Esophagus muscularis mucosa (tissue), 4 donors: ENCODE measurements around the gene FHOD1. TPM values are rescaled to one million over a fixed set of nuclear protein-coding genes. Genes with fewer than 3 reads are reported as not detected.

ENCODE experiments used
- DNase-seq: peaks from one replicate; pipeline ENCODE4 v3.0.0-alpha.2; 2017; ENCODE audit errors: extremely low spot score
- H3K27ac ChIP-seq, 4 donors: fragments of 200-600 bp; sonication (generic); replicated peaks in 1 of 4; 1 replicate in 3 of 4; 2 replicates in 1 of 4; pipeline ENCODE4 v1.5.1; 2016 to 2019; ENCODE audit warnings: mild to moderate bottlenecking in 1 of 4
- H3K27me3 ChIP-seq, 4 donors: fragments of 200-600 bp; sonication (generic); one replicate each; pipeline versions ENCODE4 v1.5.1 to v1.6.0; 2016 to 2019
- H3K36me3 ChIP-seq, 4 donors: fragments of 200-600 bp; sonication (generic); one replicate each; pipeline ENCODE4 v1.5.1; 2016 to 2019
- H3K4me1 ChIP-seq, 4 donors: fragments of 200-600 bp; sonication (generic); one replicate each; pipeline ENCODE4 v1.5.1; 2016 to 2019
- H3K4me3 ChIP-seq, 4 donors: fragments of 200-600 bp; sonication (generic); 1 replicate in 2 of 4; 2 replicates in 2 of 4; pipeline ENCODE4 v1.5.1; 2016 to 2019; ENCODE audit warnings: mild to moderate bottlenecking in 4 of 4, moderate library complexity in 1 of 4
- H3K9me3 ChIP-seq, 4 donors: fragments of 200-600 bp; sonication (generic); 1 replicate in 3 of 4; 2 replicates in 1 of 4; pipeline ENCODE4 v1.5.1; 2016 to 2019
- CTCF ChIP-seq, 3 experiments: fragments of 200-600 bp in 2 of 3; fragments of 450-650 bp in 1 of 3; sonication (generic) in 2 of 3; IDR thresholded peaks; one replicate each; pipeline ENCODE4 v1.5.1; 2017 to 2019; ENCODE audit warnings: antibody characterized with exemption in 3 of 3, mild to moderate bottlenecking in 2 of 3, moderate library complexity in 1 of 3
- EP300 ChIP-seq: sonication (generic); formaldehyde crosslinking; IDR thresholded peaks from one replicate; pipeline ENCODE4 v1.6.1; 2017; ENCODE audit warnings: antibody characterized with exemption
- POLR2A ChIP-seq: fragments of 450-650 bp; IDR thresholded peaks from one replicate; pipeline ENCODE4 v1.6.1; 2017; ENCODE audit warnings: antibody characterized with exemption, moderate library complexity, mild to moderate bottlenecking, low read depth
- POLR2AphosphoS5 ChIP-seq, 2 donors: sonication (generic); formaldehyde crosslinking; IDR thresholded peaks; one replicate each; pipeline ENCODE4 v1.6.1; 2017; ENCODE audit warnings: antibody characterized with exemption in 2 of 2
- WGBS: methylation state at CpG from one replicate; pipeline ENCODE4 v1.1.5; 2018; 5-methylcytosine and 5-hydroxymethylcytosine counted together
- intact Hi-C: fragments of 100-400 bp; cut with DNase I; formaldehyde crosslinking; loops from one replicate; pipeline ENCODE4 v1.15.1; 2023
- total RNA-seq, 4 donors: library from RNA; depleted of rRNA; stranded (reverse); fragments of >200 nt; gene quantifications; one replicate each; pipeline versions ENCODE4 v1.1.0 to v1.2.1, GENCODE V29; 2016

FHOD1 gene
- total RNA-seq, 4 donors from 2014 or later: 8.0 to 15.6 (median 10.0) TPM

GRCh38 chr16:67202426-67202825 is 44.9 kb downstream of the FHOD1 start:
- H3K27ac ChIP-seq: no peak overlapping the region
- TF ChIP-seq CTCF (IDR thresholded peaks at IDR 0.05): no peak
- TF ChIP-seq EP300: no peak
- TF ChIP-seq POLR2AphosphoS5 (IDR thresholded peaks at IDR 0.05): no peak
- TF ChIP-seq POLR2A: no peak
- DNase-seq: no peak
- intact Hi-C loops: no loop called here
- H3K9me3 ChIP-seq: no peaks in the 10 kb centered on the region
- no peak overlapping the region for H3K4me3 ChIP-seq
- peaks cover 7 to 25% (median 23%) of the 10 kb centered on the region in 4 donors for H3K4me1 ChIP-seq
- no CpG with 5 or more reads among the region's 12 CpGs for whole genome bisulfite sequencing
- H3K27me3 ChIP-seq: no peaks in the 10 kb centered on the region
- H3K36me3 ChIP-seq: peaks cover 10 to 63% (median 54%) of the 10 kb centered on the region in 4 donors

GRCh38 chr16:67201411-67202345 is 45.6 kb downstream of the FHOD1 start:
- peaks cover 7 to 26% (median 23%) of the 10 kb centered on the region in 4 donors for H3K4me1 ChIP-seq
- DNase-seq: no peak
- no peaks in the 10 kb centered on the region for H3K27me3 ChIP-seq
- H3K4me3 ChIP-seq: no peak overlapping the region
- WGBS: 96% methylated on average over 22 of the region's 40 CpGs
- H3K9me3 ChIP-seq: no peaks in the 10 kb centered on the region
- peaks cover 18 to 68% (median 60%) of the 10 kb centered on the region in 4 donors for H3K36me3 ChIP-seq
- no peak overlapping the region for H3K27ac ChIP-seq
- TF ChIP-seq EP300: no peak
- TF ChIP-seq POLR2A: no peak
- TF ChIP-seq POLR2AphosphoS5 (IDR thresholded peaks at IDR 0.05): no peak
- no peak for TF ChIP-seq CTCF (IDR thresholded peaks at IDR 0.05)
- intact Hi-C loops: no loop called here

GRCh38 chr16:67200491-67200890 is 46.8 kb downstream of the FHOD1 start:
- Histone ChIP-seq H3K36me3 (peaks cover 30 to 80% (median 72%) of the 10 kb centered on the region in 4 donors), H3K4me3 (no peak overlapping the region), H3K4me1 (peaks cover 7 to 26% (median 23%) of the 10 kb centered on the region in 4 donors), H3K27ac (no peak overlapping the region), H3K9me3 (no peaks in the 10 kb centered on the region), H3K27me3 (no peaks in the 10 kb centered on the region)
- TF ChIP-seq POLR2A: no peak
- intact Hi-C loops: no loop called here
- WGBS: 90% methylated on average over 8 of the region's 8 CpGs
- DNase-seq: no peak

- WGBS: 29% methylated on average over 15 of the region's 22 CpGs
- Histone ChIP-seq H3K4me3 (peak overlapping the region in 3 of 4 donors; percentile 13 to 40 (median 20)), H3K27ac (no peak overlapping the region), H3K4me1 (peaks cover 7 to 27% (median 23%) of the 10 kb centered on the region in 4 donors), H3K9me3 (no peaks in the 10 kb centered on the region), H3K27me3 (no peaks in the 10 kb centered on the region), H3K36me3 (peaks cover 37 to 87% (median 79%) of the 10 kb centered on the region in 4 donors)
- intact Hi-C loops: no loop called here
- no peak for DNase-seq
- TF ChIP-seq EP300 (no peak), POLR2A (no peak), CTCF (IDR thresholded peaks at IDR 0.05) (no peak), POLR2AphosphoS5 (IDR thresholded peaks at IDR 0.05) (no peak)
These were observed 47.5 kb downstream of the FHOD1 start for GRCh38 chr16:67199808-67200198.

GRCh38 chr16:67199011-67199807 is 48.1 kb downstream of the FHOD1 start, which contains the start of gene ELMO3:
Gene ELMO3, plus strand, starts transcription at chr16:67199131. Its CDS starts 196 bp downstream, at chr16:67199327.
- no peaks in the 10 kb centered on the region for H3K27me3 ChIP-seq
- no peak for DNase-seq
- peaks cover 43 to 91% (median 82%) of the 10 kb centered on the region in 4 donors for H3K36me3 ChIP-seq
- H3K4me1 ChIP-seq: peaks cover 9 to 33% (median 29%) of the 10 kb centered on the region in 4 donors
- no peaks in the 10 kb centered on the region for H3K9me3 ChIP-seq
- peak within 1 kb of the TSS in 1 of 4 donors; percentile 13 for H3K27ac ChIP-seq
- no peak for TF ChIP-seq EP300
- TF ChIP-seq CTCF (IDR thresholded peaks at IDR 0.05): peak in 2 of 3 experiments; percentile 28 to 49
- WGBS: 39% methylated on average over 36 of the region's 61 CpGs
- intact Hi-C loops: no loop called here
- peak within 1 kb of the TSS in 3 of 4 donors; percentile 13 to 40 (median 20) for H3K4me3 ChIP-seq
